Endothelial cell of umbilical vein (primary cell): ENCODE measurements around the gene SPOUT1. TPM values are rescaled to one million over a fixed set of nuclear protein-coding genes. Genes with fewer than 3 reads are reported as not detected.
"Not testable (repeated sequence)": the region's sequence is repeated elsewhere in the genome, so short reads cannot be mapped to it uniquely, and the experiment has no call there.

Experiments
- BruUV-seq: library from RNA; stranded (reverse); fragments of 400-500 nt; replicated peaks from 2 replicates; lab custom pipeline; 2021; lab: Mats Ljungman, UMichigan
- CTCF ChIA-PET: fragments of 300-600, 350-600 bp; sonication (Branson Sonifier 250); formaldehyde crosslinking; loops from one replicate; lab custom pipeline; 2021; ENCODE audit warnings: antibody characterized with exemption, inconsistent platforms; lab: Charles Lee
- POLR2A ChIA-PET: fragments of 300-600, 350-600 bp; sonication (Branson Sonifier 250); formaldehyde crosslinking; loops from one replicate; lab custom pipeline; 2021; ENCODE audit warnings: antibody characterized with exemption, inconsistent platforms; lab: Charles Lee
- DNase-seq: peaks from one replicate; pipeline ENCODE4 v3.0.0-alpha.2; 2011; ENCODE audit warnings: low read depth, low spot score
- FAIRE-seq: peaks from 2 replicates; lab custom pipeline; 2011; peaks lifted over from hg19 to GRCh38; lab: Jason Lieb, UNC
- H2AFZ ChIP-seq: 2 replicates; pipeline ENCODE4 v1.6.0; 2012; ENCODE audit warnings: low read depth, low read length, control low read depth, inconsistent platforms
- H3K27ac ChIP-seq: 2 replicates; pipeline ENCODE4 v1.5.1; 2011; ENCODE audit warnings: low read depth, mild to moderate bottlenecking, control low read depth, low read length, moderate library complexity; ENCODE audit not compliant: insufficient read depth
- H3K27me3 ChIP-seq, 2 experiments: 2 replicates each; pipeline versions ENCODE4 v1.6.0 to v1.6.1; 2011; ENCODE audit warnings: low read length in 2 of 2, mixed read lengths in 1 of 2; ENCODE audit not compliant: control insufficient read depth in 2 of 2, insufficient read depth in 2 of 2
- H3K36me3 ChIP-seq, 2 experiments: 2 replicates in 1 of 2; 3 replicates in 1 of 2; pipeline ENCODE4 v1.5.1; 2011; ENCODE audit warnings: low read length in 2 of 2, mild to moderate bottlenecking in 1 of 2, moderate library complexity in 1 of 2; ENCODE audit not compliant: control insufficient read depth in 2 of 2, insufficient read depth in 2 of 2; ENCODE audit errors: extremely low read depth in 1 of 2
- H3K4me1 ChIP-seq: 3 replicates; pipeline ENCODE4 v1.5.1; 2011; ENCODE audit warnings: mild to moderate bottlenecking, low read length; ENCODE audit not compliant: control insufficient read depth, insufficient read depth; ENCODE audit errors: extremely low read depth
- H3K4me2 ChIP-seq: 2 replicates; pipeline ENCODE4 v1.6.1; 2011; ENCODE audit warnings: low read length, control low read depth, mixed read lengths; ENCODE audit not compliant: insufficient read depth
- H3K4me3 ChIP-seq, 3 experiments: fragments of 200-600 bp in 1 of 3; sonication (generic), shearing (Covaris generic) in 1 of 3; replicated peaks in 1 of 3; 2 replicates each; pipeline ENCODE4 v1.5.1; 2011 to 2016; ENCODE audit warnings: control low read depth in 3 of 3, low read length in 3 of 3, mild to moderate bottlenecking in 2 of 3, inconsistent platforms in 1 of 3, low read depth in 1 of 3, moderate library complexity in 1 of 3; ENCODE audit not compliant: insufficient read depth in 1 of 3
- H3K79me2 ChIP-seq: 2 replicates; pipeline ENCODE4 v1.6.0; 2012; ENCODE audit warnings: low read length, inconsistent platforms; ENCODE audit not compliant: control insufficient read depth, insufficient read depth
- H3K9ac ChIP-seq: replicated peaks from 2 replicates; pipeline ENCODE3; 2011; ENCODE audit warnings: low read length, control low read depth; ENCODE audit not compliant: insufficient read depth; ENCODE audit errors: extremely low read depth
- H3K9me1 ChIP-seq: replicated peaks from 3 replicates; pipeline ENCODE4 v1.6.0; 2011; ENCODE audit warnings: mild to moderate bottlenecking, low read length; ENCODE audit not compliant: control insufficient read depth, insufficient read depth; ENCODE audit errors: extremely low read depth
- H3K9me3 ChIP-seq: replicated peaks from 2 replicates; pipeline ENCODE4 v1.5.1; 2012; ENCODE audit warnings: low read length, inconsistent platforms; ENCODE audit not compliant: control insufficient read depth, insufficient read depth
- H4K20me1 ChIP-seq: replicated peaks from 2 replicates; pipeline ENCODE3; 2011; ENCODE audit warnings: mild to moderate bottlenecking, low read length; ENCODE audit not compliant: control insufficient read depth, insufficient read depth; ENCODE audit errors: extremely low read depth
- CTCF ChIP-seq, 2 donors: IDR thresholded peaks; 1 replicate in 1 of 2; 2 replicates in 1 of 2; pipeline ENCODE4 v1.5.1; 2011; ENCODE audit warnings: low read length in 2 of 2, mild to moderate bottlenecking in 2 of 2, moderate library complexity in 2 of 2, control low read depth in 1 of 2, inconsistent platforms in 1 of 2, low read depth in 1 of 2; ENCODE audit not compliant: insufficient read depth in 1 of 2; ENCODE audit errors: extremely low read depth in 1 of 2
- EZH2 ChIP-seq: IDR thresholded peaks from 2 replicates; pipeline ENCODE4 v1.6.1; 2012; ENCODE audit warnings: borderline replicate concordance, low read depth, mild to moderate bottlenecking, moderate library complexity, low read length, inconsistent platforms; ENCODE audit not compliant: severe bottlenecking
- FOS ChIP-seq: IDR thresholded peaks from 2 replicates; pipeline ENCODE4 v1.6.1; 2011; ENCODE audit warnings: mild to moderate bottlenecking, low read length, moderate library complexity, borderline replicate concordance; ENCODE audit not compliant: insufficient read depth
- GATA2 ChIP-seq: IDR thresholded peaks from 2 replicates; pipeline ENCODE4 v1.7.0; 2011; ENCODE audit warnings: low read depth, mild to moderate bottlenecking, moderate library complexity, mixed read lengths, low read length; ENCODE audit not compliant: insufficient read length, insufficient read depth
- JUN ChIP-seq: IDR thresholded peaks from 2 replicates; pipeline ENCODE4 v1.6.1; 2011; ENCODE audit warnings: borderline replicate concordance, low read depth; ENCODE audit not compliant: insufficient read length, insufficient read depth
- MAX ChIP-seq: IDR thresholded peaks from 2 replicates; pipeline ENCODE4 v1.6.1; 2011; ENCODE audit not compliant: insufficient read depth, insufficient read length
- MYC ChIP-seq: IDR thresholded peaks from one replicate; pipeline ENCODE4 v1.6.1; 2011; ENCODE audit warnings: mild to moderate bottlenecking, low read depth, low read length
- POLR2A ChIP-seq: IDR thresholded peaks from 2 replicates; pipeline ENCODE4 v1.6.1; 2012; ENCODE audit warnings: low read depth, mild to moderate bottlenecking, control low read depth, low read length
- POLR2AphosphoS5 ChIP-seq: IDR thresholded peaks from 2 replicates; pipeline ENCODE4 v1.6.1; 2012; ENCODE audit warnings: low read depth, mild to moderate bottlenecking, control low read depth, low read length, moderate library complexity; ENCODE audit not compliant: insufficient read depth
- dilution Hi-C: fragments of 300-500 bp; cut with MboI; formaldehyde crosslinking; loops from one replicate; pipeline ENCODE4 v1.15.0; 2019; ENCODE audit warnings: low sequenced_read_pairs; ENCODE audit not compliant: extremely low pct_ligation_motif_present
- intact Hi-C: fragments of 100-400 bp; cut with micrococcal nuclease; formaldehyde crosslinking; loops from one replicate; pipeline ENCODE4 v1.10.0; 2022
- polyA plus RNA-seq, 4 experiments: library from polyadenylated mRNA; depleted of rRNA in 3 of 4; stranded (reverse) in 3 of 4; unstranded in 1 of 4; fragments of >200 nt; gene quantifications; 2 replicates each; pipeline versions ENCODE4 v1.2.1 to v1.2.3, GENCODE V29; 2011 to 2012; ENCODE audit warnings: missing spikeins in 1 of 4
- total RNA-seq: library from RNA; stranded (reverse); gene quantifications from 2 replicates; pipeline ENCODE4 v1.2.3, GENCODE V29; 2021

SPOUT1 gene
- total and polyA plus RNA-seq, 2 donors (not counting 3 experiments of a cell fraction or from before 2014, with no cell fraction given), result 50.4 to 51.6 TPM

- FAIRE-seq (no peak), DNase-seq (no peak)
- Histone ChIP-seq H3K4me1 (no peaks in the 10 kb centered on the region), H2AFZ (no peak overlapping the region), H3K36me3 (peaks cover 14 to 41% of the 10 kb centered on the region in 2 experiments), H3K9me3 (no peaks in the 10 kb centered on the region), H3K79me2 (no peaks in the 10 kb centered on the region), H3K9me1 (no peaks in the 10 kb centered on the region), H3K4me3 (no peak overlapping the region), H3K27me3 (no peaks in the 10 kb centered on the region), H3K27ac (no peak overlapping the region), H3K9ac (no peak overlapping the region), H3K4me2 (no peak overlapping the region), H4K20me1 (no peaks in the 10 kb centered on the region)
- intact Hi-C loops (no loop called here), dilution Hi-C loops (no loop called here)
- BruUV-seq, result no TSS peak
- POLR2A ChIA-PET, result no interaction called here
- TF ChIP-seq MAX (no peak), GATA2 (no peak), JUN (no peak), EZH2 (no peak), MYC (no peak), POLR2AphosphoS5 (no peak), CTCF (IDR thresholded peaks at IDR 0.05; ENCODE audit: extremely low read depth in 1 of 2, insufficient read depth in 1 of 2, low read depth in 1 of 2, low read length in 2 of 2) (no peak), POLR2A (no peak), FOS (no peak)
- CTCF ChIA-PET, result interaction anchor here (1.0 kb wide), 1 partner anchor 19 kb away, joined by 4 read pairs; the partner anchor contains the start of gene ENDOG
These were observed 30.7 kb downstream of the SPOUT1 start for GRCh38 chr9:128798896-128799295.

- H3K4me2 ChIP-seq, H3K9ac ChIP-seq, H3K27me3 ChIP-seq, H4K20me1 ChIP-seq, BruUV-seq, H3K4me1 ChIP-seq, H3K79me2 ChIP-seq, intact Hi-C loops, H2AFZ ChIP-seq, H3K9me1 ChIP-seq, DNase-seq, POLR2A ChIA-PET, H3K4me3 ChIP-seq, dilution Hi-C loops, CTCF ChIA-PET, FAIRE-seq, H3K9me3 ChIP-seq, H3K27ac ChIP-seq: not testable (repeated sequence)
- peaks cover 16 to 51% of the 10 kb centered on the region in 2 experiments for H3K36me3 ChIP-seq
These were observed 34.6 kb downstream of the SPOUT1 start for GRCh38 chr9:128794961-128795360.
